Panc1 (cell line): ENCODE results near the gene LTBP3. TPM values are rescaled to one million over a fixed set of nuclear protein-coding genes. Genes with fewer than 3 reads are reported as not detected.

Source experiments
- ATAC-seq: fragments of 200-7000 bp; cut with Tn5 transposase; 2 replicates; pipeline ENCODE4 v1.9.1; 2020; ENCODE audit warnings: mild to moderate bottlenecking, moderate library complexity
- BruUV-seq: library from RNA; stranded (reverse); fragments of 400-500 nt; replicated peaks from 2 replicates; lab custom pipeline; 2021; lab: Mats Ljungman, UMichigan
- CTCF ChIA-PET: fragments of 300-600 bp; sonication (Branson Sonifier 250); formaldehyde crosslinking; loops from one replicate; lab custom pipeline; 2022; ENCODE audit warnings: antibody characterized with exemption; lab: Charles Lee
- POLR2A ChIA-PET: fragments of 300-600 bp; sonication (Branson Sonifier 250); formaldehyde crosslinking; loops from one replicate; lab custom pipeline; 2022; ENCODE audit warnings: antibody characterized with exemption; lab: Charles Lee
- DNase-seq: peaks from one replicate; pipeline ENCODE4 v3.0.0-alpha.2; 2010; ENCODE audit warnings: low read depth, low spot score
- H3K27ac ChIP-seq: 2 replicates; pipeline ENCODE4 v1.5.1; 2011; ENCODE audit warnings: mild to moderate bottlenecking, low read length, inconsistent platforms
- H3K27me3 ChIP-seq: fragments of 200-500 bp; sonication (Bioruptor generic); 2 replicates; pipeline ENCODE4 v1.6.0; 2014; ENCODE audit warnings: low read length, inconsistent platforms; ENCODE audit not compliant: control insufficient read depth, insufficient read depth
- H3K36me3 ChIP-seq: fragments of 200-500 bp; sonication (Bioruptor generic); 2 replicates; pipeline ENCODE4 v1.5.1; 2014; ENCODE audit warnings: inconsistent platforms, mild to moderate bottlenecking, low read length, moderate library complexity; ENCODE audit not compliant: control insufficient read depth, insufficient read depth
- H3K4me1 ChIP-seq: 2 replicates; pipeline ENCODE4 v1.5.1; 2011; ENCODE audit warnings: inconsistent platforms, mild to moderate bottlenecking, low read length, moderate library complexity; ENCODE audit not compliant: control insufficient read depth, insufficient read depth
- H3K4me3 ChIP-seq, 2 experiments: 2 replicates each; pipeline ENCODE4 v1.5.1; 2011 to 2012; ENCODE audit warnings: low read depth in 2 of 2, low read length in 2 of 2, mild to moderate bottlenecking in 2 of 2, inconsistent platforms in 1 of 2, moderate library complexity in 1 of 2
- H3K9me3 ChIP-seq: fragments of 200-500 bp; sonication (Bioruptor generic); 2 replicates; pipeline ENCODE4 v1.5.1; 2014; ENCODE audit warnings: low read depth, mild to moderate bottlenecking, inconsistent platforms, low read length, moderate library complexity; ENCODE audit not compliant: control insufficient read depth, insufficient read depth
- CTCF ChIP-seq: fragments of 450-650 bp; IDR thresholded peaks from 2 replicates; pipeline ENCODE4 v1.5.1; 2017; ENCODE audit warnings: mild to moderate bottlenecking
- POLR2AphosphoS5 ChIP-seq: IDR thresholded peaks from 2 replicates; pipeline ENCODE4 v1.6.1; 2012; ENCODE audit warnings: mild to moderate bottlenecking, low read depth, low read length, moderate library complexity
- REST ChIP-seq, 2 experiments: IDR thresholded peaks; 2 replicates each; pipeline ENCODE4 v1.6.1; 2011 to 2012; ENCODE audit warnings: low read depth in 2 of 2, control low read depth in 1 of 2, low read length in 1 of 2, mild to moderate bottlenecking in 1 of 2, moderate library complexity in 1 of 2; ENCODE audit not compliant: insufficient read depth in 1 of 2
- SIN3A ChIP-seq: IDR thresholded peaks from 2 replicates; pipeline ENCODE4 v1.6.1; 2012; ENCODE audit warnings: low read depth, mild to moderate bottlenecking, low read length, moderate library complexity, borderline replicate concordance; ENCODE audit not compliant: insufficient read depth
- TCF7L2 ChIP-seq: IDR thresholded peaks from 2 replicates; pipeline ENCODE4 v1.6.1; 2011; ENCODE audit warnings: mild to moderate bottlenecking, low read depth, low read length, inconsistent platforms
- in situ Hi-C: cut with HindIII; loops from 2 replicates; pipeline ENCODE4 v1.10.0; 2016; ENCODE audit warnings: low sequenced_read_pairs, low pct_unique_long_range_greater_than_20kb
- intact Hi-C: fragments of 100-400 bp; cut with micrococcal nuclease; formaldehyde crosslinking; loops from one replicate; pipeline ENCODE4 v1.10.0; 2022; ENCODE audit not compliant: unreplicated experiment
- total RNA-seq: library from RNA; stranded (reverse); gene quantifications from one replicate; pipeline ENCODE4 v1.2.1, GENCODE V29; 2021; ENCODE audit not compliant: unreplicated experiment

LTBP3 gene
- total RNA-seq, 1 experiment from 2014 or later = 133 TPM

- ATAC-seq (peak; percentile 29; the same call in 1 of the 2 replicates), DNase-seq (no peak)
- Histone ChIP-seq H3K4me1 (peaks cover 57% of the 10 kb centered on the region), H3K36me3 (no peaks in the 10 kb centered on the region), H3K27ac (peak overlapping the region; percentile 90), H3K4me3 (peak overlapping the region in 1 of 2 experiments; percentile 3; a peak in 1 of 4 replicates), H3K27me3 (no peaks in the 10 kb centered on the region), H3K9me3 (no peaks in the 10 kb centered on the region)
- BruUV-seq = no TSS peak
- CTCF ChIA-PET = interaction anchor here (0.6 to 3.1 kb wide), 4 partner anchors 11 to 98 kb away, joined by 3 to 15 read pairs (median 4); partner anchors contain the start of genes FAM89B and ZNRD2
- POLR2A ChIA-PET = interaction anchor here (1.2 kb wide), 1 partner anchor 52 kb away, joined by 6 read pairs; no protein-coding TSS in a partner anchor
- TF ChIP-seq SIN3A (no peak), TCF7L2 (no peak), REST (IDR thresholded peaks at IDR 0.05; ENCODE audit: insufficient read depth in 1 of 2, low read depth in 2 of 2, low read length in 1 of 2) (no peak)
- intact Hi-C loops = loop anchor here (10.0 kb wide), 1 partner anchor 295 kb away; the partner anchor contains the start of gene CFL1
- in situ Hi-C loops = no loop called here
Measured at GRCh38 chr11:65559535-65559934, 1.4 kb upstream of the LTBP3 start.

- in situ Hi-C loops (no loop called here), intact Hi-C loops (loop anchor here (10.0 kb wide), 1 partner anchor 296 kb away; the partner anchor contains the start of gene CFL1)
- no TSS peak for BruUV-seq
- Histone ChIP-seq H3K27me3 (no peaks in the 10 kb centered on the region), H3K4me3 (peak overlapping the region; percentile 50 to 60), H3K36me3 (no peaks in the 10 kb centered on the region), H3K9me3 (no peaks in the 10 kb centered on the region), H3K4me1 (peaks cover 63% of the 10 kb centered on the region), H3K27ac (peak overlapping the region; percentile 90)
- ATAC-seq (peak; percentile 20), DNase-seq (no peak)
- ChIA-PET CTCF (interaction anchor here (0.6 to 3.1 kb wide), 4 partner anchors 12 to 97 kb away, joined by 3 to 15 read pairs (median 4); partner anchors contain the start of gene ZNRD2), POLR2A (no interaction called here)
- TF ChIP-seq POLR2AphosphoS5 (0 out of 2 replicates have a peak, but pooled peaks have one; percentile 10), SIN3A (no peak)
Measured at GRCh38 chr11:65558930-65559509, 861 bp upstream of the LTBP3 start.

GRCh38 chr11:65557280-65558001, 718 bp downstream of the LTBP3 start:
- DNase-seq = no peak
- no peak for ATAC-seq
- no peaks in the 10 kb centered on the region for H3K9me3 ChIP-seq
- POLR2A ChIA-PET = no interaction called here
- TF ChIP-seq REST (IDR thresholded peaks at IDR 0.05; ENCODE audit: insufficient read depth in 1 of 2, low read depth in 2 of 2, low read length in 1 of 2) = no peak
- TF ChIP-seq SIN3A = no peak
- TF ChIP-seq CTCF = no peak
- no peak for TF ChIP-seq TCF7L2
- TF ChIP-seq POLR2AphosphoS5 = no peak
- H3K36me3 ChIP-seq = no peaks in the 10 kb centered on the region
- peaks cover 71% of the 10 kb centered on the region for H3K4me1 ChIP-seq
- peak overlapping the region; percentile 83 for H3K27ac ChIP-seq
- peak overlapping the region; percentile 50 to 57 for H3K4me3 ChIP-seq
- H3K27me3 ChIP-seq = no peaks in the 10 kb centered on the region
- no TSS peak for BruUV-seq
- in situ Hi-C loops = no loop called here
- intact Hi-C loops = loop anchor here (10.0 kb wide), 1 partner anchor 297 kb away; the partner anchor contains the start of gene CFL1
- CTCF ChIA-PET = interaction anchor here (1.1 kb wide), 1 partner anchor 17 kb away, joined by 3 read pairs; no protein-coding TSS in a partner anchor
